ENCODE data around the gene OLR1.

OLR1 gene

DNA sequence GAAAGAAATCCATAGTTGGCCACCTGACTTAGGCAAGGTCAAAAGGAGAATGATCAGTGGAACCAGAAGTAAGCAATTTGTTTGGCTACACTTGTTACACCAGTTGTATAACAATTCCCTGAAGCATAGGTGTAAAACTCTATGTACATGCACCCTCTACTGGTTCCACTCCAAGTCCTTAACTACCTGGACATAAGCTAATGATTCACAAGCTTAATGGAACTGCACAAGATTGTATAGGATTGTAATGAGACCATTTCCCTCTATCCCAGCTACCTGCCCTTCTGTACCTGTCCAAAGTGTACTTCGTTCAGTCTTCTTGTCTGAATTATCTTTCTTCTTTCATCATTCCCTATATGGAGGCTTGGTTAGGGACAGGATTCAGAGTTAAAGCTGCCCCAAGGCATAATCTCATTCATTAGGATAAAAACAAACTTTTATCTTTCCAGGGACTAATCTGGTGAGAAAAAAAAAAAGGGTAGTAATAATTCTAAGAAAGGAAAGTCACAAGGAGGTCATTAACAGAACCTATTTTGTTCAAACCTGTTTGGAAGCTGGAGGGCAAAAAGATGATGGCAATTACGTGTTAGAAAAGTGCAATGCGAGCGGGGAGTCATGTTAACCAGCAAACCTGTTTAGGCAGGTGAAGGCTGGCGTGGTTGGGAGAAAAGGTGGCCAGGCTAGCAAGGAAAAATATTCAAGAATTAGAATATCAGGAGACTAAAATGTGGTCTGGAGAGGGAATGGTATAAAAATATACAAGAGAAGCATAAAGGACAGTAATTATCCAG is 4.1 kb upstream of the OLR1 start:
- no peak overlapping the region for H3K9ac ChIP-seq (ENCODE audit: low read depth, low read length, poor library complexity, severe bottlenecking)
- no peak for TF ChIP-seq EZH2phosphoT487 (IDR thresholded peaks at IDR 0.05; ENCODE audit: borderline replicate concordance)
- TF ChIP-seq, protein P1, sequence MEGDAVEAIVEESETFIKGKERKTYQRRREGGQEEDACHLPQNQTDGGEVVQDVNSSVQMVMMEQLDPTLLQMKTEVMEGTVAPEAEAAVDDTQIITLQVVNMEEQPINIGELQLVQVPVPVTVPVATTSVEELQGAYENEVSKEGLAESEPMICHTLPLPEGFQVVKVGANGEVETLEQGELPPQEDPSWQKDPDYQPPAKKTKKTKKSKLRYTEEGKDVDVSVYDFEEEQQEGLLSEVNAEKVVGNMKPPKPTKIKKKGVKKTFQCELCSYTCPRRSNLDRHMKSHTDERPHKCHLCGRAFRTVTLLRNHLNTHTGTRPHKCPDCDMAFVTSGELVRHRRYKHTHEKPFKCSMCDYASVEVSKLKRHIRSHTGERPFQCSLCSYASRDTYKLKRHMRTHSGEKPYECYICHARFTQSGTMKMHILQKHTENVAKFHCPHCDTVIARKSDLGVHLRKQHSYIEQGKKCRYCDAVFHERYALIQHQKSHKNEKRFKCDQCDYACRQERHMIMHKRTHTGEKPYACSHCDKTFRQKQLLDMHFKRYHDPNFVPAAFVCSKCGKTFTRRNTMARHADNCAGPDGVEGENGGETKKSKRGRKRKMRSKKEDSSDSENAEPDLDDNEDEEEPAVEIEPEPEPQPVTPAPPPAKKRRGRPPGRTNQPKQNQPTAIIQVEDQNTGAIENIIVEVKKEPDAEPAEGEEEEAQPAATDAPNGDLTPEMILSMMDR (conservative IDR thresholded peaks at IDR 0.05; ENCODE audit: low read length), result no peak
- H2AFZ ChIP-seq (ENCODE audit: low read length), result no peak overlapping the region
- no peak overlapping the region for H3K4me2 ChIP-seq (ENCODE audit: low read depth, low read length, poor library complexity, severe bottlenecking)
- no peaks in the 10 kb centered on the region for H4K20me1 ChIP-seq (ENCODE audit: insufficient read depth, low read length, poor library complexity, severe bottlenecking)
- no peak overlapping the region for H3K4me3 ChIP-seq (ENCODE audit: low read length, poor library complexity, severe bottlenecking)
- no peaks in the 10 kb centered on the region for H3K9me3 ChIP-seq (ENCODE audit: insufficient read depth, low read depth, low read length)
- no peaks in the 10 kb centered on the region for H3K27me3 ChIP-seq (ENCODE audit: insufficient read depth, low read length, poor library complexity, severe bottlenecking)
- no peaks in the 10 kb centered on the region for H3K4me1 ChIP-seq (ENCODE audit: insufficient read depth, low read length, poor library complexity, severe bottlenecking)
- H3K79me2 ChIP-seq (ENCODE audit: insufficient read depth, low read length), result no peaks in the 10 kb centered on the region
- H3F3A ChIP-seq (ENCODE audit: low read depth), result no peaks in the 10 kb centered on the region
- no peaks in the 10 kb centered on the region for H3K36me3 ChIP-seq (ENCODE audit: insufficient read depth, low read length)
- no peaks in the 10 kb centered on the region for H3K9me2 ChIP-seq (replicated peaks; ENCODE audit: low read depth, low read length)

DNA sequence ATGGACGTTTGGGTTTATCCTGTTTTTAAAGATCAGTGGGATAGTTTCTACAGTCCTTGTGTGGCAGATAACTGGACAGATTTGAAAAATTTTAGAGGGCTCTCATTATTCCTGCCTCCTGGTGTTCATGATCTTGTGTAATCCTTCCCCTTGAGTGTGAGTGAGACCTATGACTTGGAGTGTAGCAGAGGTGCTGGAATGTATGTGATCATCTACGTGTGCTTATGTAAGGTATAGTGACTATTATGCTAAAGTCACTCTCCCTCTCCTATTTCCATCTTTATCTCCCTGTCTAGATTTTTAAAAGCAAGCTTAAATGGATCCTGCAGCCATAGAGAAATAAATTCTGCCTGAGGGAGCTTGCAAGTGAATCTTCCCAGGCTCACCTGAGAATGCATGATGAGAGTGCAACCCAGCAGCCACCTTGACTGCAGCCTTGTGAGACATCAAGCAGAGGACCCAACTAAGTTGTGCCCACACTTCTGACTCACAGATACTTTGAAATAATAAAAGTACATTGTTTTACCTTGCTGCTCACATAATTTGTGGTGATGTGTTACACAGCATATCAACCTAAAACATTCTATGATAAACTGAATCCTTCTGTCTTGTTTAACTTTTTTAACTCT is 3.2 kb upstream of the OLR1 start:
- H3K9me2 ChIP-seq (replicated peaks; ENCODE audit: low read depth, low read length), result no peaks in the 10 kb centered on the region
- H3K9ac ChIP-seq (ENCODE audit: low read depth, low read length, poor library complexity, severe bottlenecking), result no peak overlapping the region
- H3K27me3 ChIP-seq (ENCODE audit: insufficient read depth, low read length, poor library complexity, severe bottlenecking), result no peaks in the 10 kb centered on the region
- H3F3A ChIP-seq (ENCODE audit: low read depth), result no peaks in the 10 kb centered on the region
- H2AFZ ChIP-seq (ENCODE audit: low read length), result no peak overlapping the region
- no peak overlapping the region for H3K4me3 ChIP-seq (ENCODE audit: low read length, poor library complexity, severe bottlenecking)
- no peaks in the 10 kb centered on the region for H3K79me2 ChIP-seq (ENCODE audit: insufficient read depth, low read length)
- H3K4me2 ChIP-seq (ENCODE audit: low read depth, low read length, poor library complexity, severe bottlenecking), result no peak overlapping the region
- no peaks in the 10 kb centered on the region for H3K9me3 ChIP-seq (ENCODE audit: insufficient read depth, low read depth, low read length)
- no peak for TF ChIP-seq EZH2phosphoT487 (IDR thresholded peaks at IDR 0.05; ENCODE audit: borderline replicate concordance)
- TF ChIP-seq, protein P1 (conservative IDR thresholded peaks at IDR 0.05; ENCODE audit: low read length), result no peak
- H4K20me1 ChIP-seq (ENCODE audit: insufficient read depth, low read length, poor library complexity, severe bottlenecking), result no peaks in the 10 kb centered on the region
- no peaks in the 10 kb centered on the region for H3K36me3 ChIP-seq (ENCODE audit: insufficient read depth, low read length)
- no peaks in the 10 kb centered on the region for H3K4me1 ChIP-seq (ENCODE audit: insufficient read depth, low read length, poor library complexity, severe bottlenecking)

DNA sequence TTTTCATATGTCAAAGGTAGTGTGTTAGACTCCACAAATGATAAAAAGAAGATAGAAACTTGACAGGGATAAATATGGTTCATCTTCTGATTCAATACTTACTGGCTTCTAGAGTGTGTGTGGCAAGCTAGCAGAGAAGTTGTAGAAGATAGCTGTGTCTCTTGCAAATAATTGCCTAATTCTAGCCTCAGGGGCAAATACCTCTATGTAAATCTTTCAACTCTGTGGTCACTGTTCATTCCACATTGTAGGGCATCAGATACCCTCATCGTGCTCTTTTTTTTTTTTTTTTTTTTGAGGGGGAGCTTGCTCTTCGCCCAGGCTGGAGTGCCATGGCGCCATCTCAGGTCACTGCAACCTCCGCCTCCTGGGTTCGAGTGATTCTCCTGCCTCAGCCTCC is 1.7 kb downstream of the OLR1 start:
- no peak for TF ChIP-seq EZH2phosphoT487 (IDR thresholded peaks at IDR 0.05; ENCODE audit: borderline replicate concordance)
- TF ChIP-seq, protein P1 (conservative IDR thresholded peaks at IDR 0.05; ENCODE audit: low read length), result no peak
- Histone ChIP-seq H3K4me1 (ENCODE audit: insufficient read depth, low read length, poor library complexity, severe bottlenecking) (no peaks in the 10 kb centered on the region), H2AFZ (ENCODE audit: low read length) (no peak overlapping the region)

More for the DNA sequence above, 1.7 kb downstream of the OLR1 start:
- H3K4me3 ChIP-seq (ENCODE audit: low read length, poor library complexity, severe bottlenecking), result no peak overlapping the region
- no peaks in the 10 kb centered on the region for H3K9me3 ChIP-seq (ENCODE audit: insufficient read depth, low read depth, low read length)
- no peaks in the 10 kb centered on the region for H3K27me3 ChIP-seq (ENCODE audit: insufficient read depth, low read length, poor library complexity, severe bottlenecking)
- H3K9me2 ChIP-seq (replicated peaks; ENCODE audit: low read depth, low read length), result no peaks in the 10 kb centered on the region
- no peaks in the 10 kb centered on the region for H3K36me3 ChIP-seq (ENCODE audit: insufficient read depth, low read length)
- no peak overlapping the region for H3K4me2 ChIP-seq (ENCODE audit: low read depth, low read length, poor library complexity, severe bottlenecking)
- H4K20me1 ChIP-seq (ENCODE audit: insufficient read depth, low read length, poor library complexity, severe bottlenecking), result no peaks in the 10 kb centered on the region
- H3K79me2 ChIP-seq (ENCODE audit: insufficient read depth, low read length), result no peaks in the 10 kb centered on the region
- no peaks in the 10 kb centered on the region for H3F3A ChIP-seq (ENCODE audit: low read depth)
- H3K9ac ChIP-seq (ENCODE audit: low read depth, low read length, poor library complexity, severe bottlenecking), result no peak overlapping the region

All from Loucy (cell line).